Thymus (tissue), 11 donors: Measurements from ENCODE around the gene ATG7. TPM values are rescaled to one million over a fixed set of nuclear protein-coding genes. Genes with fewer than 3 reads are reported as not detected.
A peak's percentile ranks its signal among the peaks of the same experiment; 100 is the strongest.

Experiments
- DNase-seq, 9 donors: peaks; one replicate each; pipeline ENCODE4 v3.0.0-alpha.2; 2013; ENCODE audit warnings: low spot score in 9 of 9, low read depth in 6 of 9, missing footprints in 1 of 9
- H3K27ac ChIP-seq, 2 donors: one replicate each; pipeline ENCODE4 v1.5.1; 2013; ENCODE audit warnings: control low read depth in 1 of 2, low read depth in 1 of 2, low read length in 1 of 2, mild to moderate bottlenecking in 1 of 2, moderate library complexity in 1 of 2
- H3K27me3 ChIP-seq, 2 donors: one replicate each; pipeline ENCODE4 v1.5.1; 2013; ENCODE audit warnings: low read length in 1 of 2; ENCODE audit not compliant: control insufficient read depth in 2 of 2, insufficient read depth in 1 of 2
- H3K36me3 ChIP-seq, 2 donors: one replicate each; pipeline ENCODE4 v1.5.1; 2013; ENCODE audit warnings: low read length in 1 of 2, mild to moderate bottlenecking in 1 of 2, moderate library complexity in 1 of 2; ENCODE audit not compliant: control insufficient read depth in 2 of 2, insufficient read depth in 2 of 2
- H3K4me1 ChIP-seq, 2 donors: one replicate each; pipeline ENCODE4 v1.5.1; 2013; ENCODE audit warnings: low read length in 2 of 2; ENCODE audit not compliant: control insufficient read depth in 2 of 2, insufficient read depth in 2 of 2
- H3K4me3 ChIP-seq, 2 donors: one replicate each; pipeline ENCODE4 v1.5.1; 2013; ENCODE audit warnings: low read length in 2 of 2, control low read depth in 1 of 2, mild to moderate bottlenecking in 1 of 2
- H3K9me3 ChIP-seq, 2 donors: one replicate each; pipeline ENCODE4 v1.5.1; 2013; ENCODE audit warnings: low read length in 1 of 2, mild to moderate bottlenecking in 1 of 2; ENCODE audit not compliant: control insufficient read depth in 2 of 2, insufficient read depth in 1 of 2
- WGBS: extraction: QIAGEN DNeasy Blood & Tissue Kit; methylation state at CpG from one replicate; pipeline ENCODE4 v1.1.7; 2013; 5-methylcytosine and 5-hydroxymethylcytosine counted together
- polyA plus RNA-seq: library from polyadenylated mRNA; stranded (reverse); fragments of 200-250 nt; gene quantifications from one replicate; pipeline ENCODE4 v1.2.3, GENCODE V29; 2013
- total RNA-seq: library from RNA; stranded (reverse); fragments of 120-200 nt; gene quantifications from one replicate; pipeline ENCODE4 v1.2.4, GENCODE V29; 2013
- donor health status: healthy.

ATG7 gene
- total and polyA plus RNA-seq, 2 donors, result 9.0 to 21.7 TPM

DNA sequence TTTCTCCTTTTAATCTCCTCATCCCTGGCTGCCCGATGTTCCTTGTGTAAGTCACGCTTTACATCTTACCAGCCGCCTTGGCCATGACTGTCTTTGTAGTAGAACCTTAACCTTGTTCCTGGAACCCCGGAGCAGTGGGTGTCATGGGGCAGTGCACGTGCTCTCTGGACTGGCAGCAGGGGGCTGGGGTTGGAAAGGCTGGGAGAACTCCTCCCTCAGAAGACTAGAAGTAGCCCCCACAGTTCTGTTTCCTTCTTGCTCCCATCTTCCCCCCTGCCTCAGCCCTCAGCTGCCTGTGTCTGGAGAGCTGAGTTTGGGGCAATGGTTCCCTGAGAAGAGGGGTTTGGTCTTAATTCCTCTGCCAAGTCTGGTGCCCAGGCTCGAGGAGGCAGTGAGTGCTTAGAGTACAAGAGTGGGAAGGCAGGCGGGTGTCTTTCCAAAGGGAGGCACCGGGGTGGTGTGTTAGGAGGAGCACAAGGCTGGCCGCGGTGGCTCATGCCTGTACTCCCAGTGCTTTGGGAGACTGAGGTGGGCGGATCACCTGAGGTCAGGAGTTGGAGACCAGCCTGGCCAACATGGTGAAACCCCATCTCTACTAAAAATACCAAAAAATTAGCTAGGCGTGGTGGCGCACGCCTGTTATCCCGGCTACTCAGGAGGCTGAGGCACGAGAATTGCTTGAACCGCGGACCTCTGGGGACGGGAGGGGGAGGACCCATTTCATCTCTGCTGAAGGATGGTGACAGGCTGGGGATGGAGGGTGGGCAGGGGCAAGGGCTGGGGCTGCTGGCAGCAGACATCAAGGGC, 271.1 kb downstream of the ATG7 start:
- Histone ChIP-seq H3K4me1 (peaks cover 0 to 8% of the 10 kb centered on the region in 2 donors), H3K9me3 (no peaks in the 10 kb centered on the region), H3K4me3 (no peak overlapping the region), H3K27me3 (no peaks in the 10 kb centered on the region), H3K36me3 (no peaks in the 10 kb centered on the region), H3K27ac (no peak overlapping the region)
- WGBS, result 97% methylated on average over 19 of the region's 19 CpGs
- no peak for DNase-seq

DNA sequence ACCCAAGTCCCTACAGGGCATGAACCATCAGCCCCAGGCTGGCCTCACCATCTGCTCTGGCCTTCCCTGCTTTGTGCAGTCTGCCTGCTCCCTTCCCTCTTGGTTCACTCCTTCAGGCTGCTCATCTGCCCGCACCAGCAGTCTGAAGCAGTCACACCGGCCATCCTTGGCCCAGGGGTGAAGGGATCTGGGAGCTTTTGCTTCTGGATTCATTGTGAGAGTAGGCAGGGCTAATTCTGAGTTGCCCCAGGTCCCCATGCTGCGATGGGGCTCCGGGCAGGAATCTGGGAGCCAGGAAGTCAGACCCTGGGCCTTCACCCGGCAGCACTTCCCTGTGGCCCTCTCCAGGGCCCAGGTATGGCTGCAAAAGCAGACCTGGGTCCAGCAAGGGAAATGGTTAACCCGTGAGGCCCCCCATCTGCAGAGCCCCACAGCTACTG, 271.8 kb downstream of the ATG7 start:
- H3K27me3 ChIP-seq, result no peaks in the 10 kb centered on the region
- no peaks in the 10 kb centered on the region for H3K36me3 ChIP-seq
- H3K4me3 ChIP-seq, result no peak overlapping the region
- 92% methylated on average over 6 of the region's 6 CpGs for WGBS
- no peak overlapping the region for H3K27ac ChIP-seq
- peaks cover 0 to 8% of the 10 kb centered on the region in 2 donors for H3K4me1 ChIP-seq
- no peaks in the 10 kb centered on the region for H3K9me3 ChIP-seq
- no peak for DNase-seq

DNA sequence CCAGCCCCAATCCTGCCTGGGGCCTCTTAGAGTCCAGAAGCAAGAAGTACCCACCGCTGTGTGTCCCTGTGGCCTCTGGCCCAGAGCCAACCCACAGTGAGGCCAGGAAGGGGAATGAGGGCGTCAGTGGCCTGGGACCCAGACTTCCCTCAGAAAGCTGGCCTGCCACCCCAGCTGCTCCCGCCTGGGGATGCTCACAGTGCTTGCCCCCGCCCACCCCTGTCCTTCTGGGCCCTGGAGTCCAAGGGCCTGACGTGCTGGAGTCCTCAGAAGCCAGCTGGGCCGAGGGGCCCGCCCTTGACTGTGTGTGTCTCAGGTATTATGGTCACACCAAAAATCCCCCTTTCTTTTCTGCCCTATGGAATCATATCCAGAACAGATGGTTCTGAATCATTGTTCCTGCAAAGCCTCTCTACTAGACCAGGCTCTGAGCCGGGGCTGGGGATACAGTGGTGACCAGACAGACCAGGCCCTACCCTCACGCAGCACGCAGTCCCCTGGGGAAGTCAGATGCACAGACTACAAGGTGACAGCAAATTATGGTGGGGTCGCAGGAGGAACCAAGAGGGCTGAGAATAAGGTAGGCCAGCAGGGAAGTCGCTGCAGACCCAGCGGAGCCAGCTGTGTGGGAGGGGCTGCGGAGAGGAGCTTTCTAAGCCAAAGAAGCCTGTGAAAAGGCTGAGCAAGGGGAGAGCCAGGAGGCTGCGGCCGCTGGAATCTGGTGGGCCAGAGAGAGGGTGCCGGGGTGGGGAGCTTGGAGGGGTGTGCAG, 272.4 kb downstream of the ATG7 start:
- peak overlapping the region in 1 of 2 donors; percentile 43 for H3K27ac ChIP-seq
- WGBS, result 86% methylated on average over 17 of the region's 17 CpGs
- no peaks in the 10 kb centered on the region for H3K27me3 ChIP-seq

DNA sequence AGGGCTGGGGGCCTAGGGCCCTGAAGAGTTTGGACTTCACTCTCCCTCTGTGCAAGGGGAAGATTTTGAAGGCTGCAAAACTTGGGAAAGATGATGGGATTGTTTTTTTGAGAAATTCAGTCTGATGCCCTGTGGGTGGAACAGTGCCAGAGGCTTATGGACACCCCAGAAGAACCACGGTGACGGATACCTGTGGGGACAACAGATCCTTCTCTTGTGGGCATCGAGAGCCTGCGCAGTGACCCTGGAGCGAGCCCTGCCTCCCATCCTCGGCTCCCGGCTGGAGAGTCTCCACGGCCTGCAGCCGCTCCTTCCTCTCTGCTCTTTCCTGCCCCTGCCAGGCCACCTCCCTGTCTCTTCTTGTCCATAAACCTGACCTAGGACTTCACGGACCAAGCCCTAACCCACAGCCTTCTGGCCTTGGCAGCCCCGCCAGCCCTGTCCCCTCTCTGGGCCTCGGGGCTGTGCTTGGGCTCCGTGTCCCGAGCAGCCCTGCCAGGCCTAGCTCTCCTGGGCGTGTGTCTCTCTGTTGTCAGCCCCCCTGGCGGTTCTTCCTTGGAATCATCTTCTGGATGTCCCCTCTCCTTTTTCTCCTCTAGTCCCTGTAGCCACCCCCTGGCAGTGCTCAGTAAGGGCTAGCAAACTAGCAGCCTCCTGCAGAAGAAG, 273.1 kb downstream of the ATG7 start:
- Histone ChIP-seq H3K9me3 (no peaks in the 10 kb centered on the region), H3K36me3 (no peaks in the 10 kb centered on the region), H3K4me3 (no peak overlapping the region), H3K4me1 (peaks cover 0 to 8% of the 10 kb centered on the region in 2 donors), H3K27ac (peak overlapping the region in 1 of 2 donors; percentile 43), H3K27me3 (no peaks in the 10 kb centered on the region)
- DNase-seq, result no peak
- 96% methylated on average over 16 of the region's 16 CpGs for WGBS

More for the DNA sequence above, 272.4 kb downstream of the ATG7 start:
- Histone ChIP-seq H3K4me1 (peaks cover 0 to 8% of the 10 kb centered on the region in 2 donors), H3K36me3 (no peaks in the 10 kb centered on the region), H3K4me3 (no peak overlapping the region), H3K9me3 (no peaks in the 10 kb centered on the region)
- no peak for DNase-seq

DNA sequence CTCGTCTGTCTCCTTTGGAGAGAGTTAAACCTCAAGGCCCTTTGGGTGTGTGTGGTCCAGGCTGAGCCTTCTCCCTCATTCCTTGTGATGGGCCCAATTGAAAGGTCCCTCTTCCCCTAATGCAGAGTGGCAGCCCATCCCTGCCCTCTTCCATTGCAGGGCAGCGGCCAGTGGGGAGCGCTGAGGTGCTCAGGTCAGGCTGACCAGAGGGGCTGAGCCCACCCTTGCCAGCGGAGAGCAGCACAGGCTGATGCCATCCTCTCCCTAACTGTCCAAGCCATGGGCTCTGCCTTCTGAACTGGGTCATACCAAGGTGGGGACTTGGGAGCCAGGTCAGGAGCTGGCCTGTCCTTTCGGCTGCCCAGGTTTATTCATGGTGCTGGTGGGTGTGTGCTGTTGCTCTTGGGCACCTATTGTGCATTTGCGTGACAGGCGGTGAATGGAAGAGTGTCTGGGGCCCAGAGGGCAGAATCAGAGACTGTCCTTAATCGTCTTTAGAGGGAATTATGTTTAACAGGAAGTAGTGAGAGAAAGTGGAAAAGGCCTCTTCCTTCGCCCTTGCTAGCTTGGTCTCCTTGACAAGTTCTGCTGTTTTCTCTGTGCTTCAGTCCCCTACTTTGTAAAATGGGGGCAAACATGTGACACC, 274.6 kb downstream of the ATG7 start:
- peaks cover 0 to 8% of the 10 kb centered on the region in 2 donors for H3K4me1 ChIP-seq
- WGBS, result 97% methylated on average over 9 of the region's 9 CpGs
- no peak for DNase-seq
- H3K36me3 ChIP-seq, result no peaks in the 10 kb centered on the region
- H3K27ac ChIP-seq, result no peak overlapping the region
- no peak overlapping the region for H3K4me3 ChIP-seq
- H3K9me3 ChIP-seq, result no peaks in the 10 kb centered on the region
- H3K27me3 ChIP-seq, result no peaks in the 10 kb centered on the region

DNA sequence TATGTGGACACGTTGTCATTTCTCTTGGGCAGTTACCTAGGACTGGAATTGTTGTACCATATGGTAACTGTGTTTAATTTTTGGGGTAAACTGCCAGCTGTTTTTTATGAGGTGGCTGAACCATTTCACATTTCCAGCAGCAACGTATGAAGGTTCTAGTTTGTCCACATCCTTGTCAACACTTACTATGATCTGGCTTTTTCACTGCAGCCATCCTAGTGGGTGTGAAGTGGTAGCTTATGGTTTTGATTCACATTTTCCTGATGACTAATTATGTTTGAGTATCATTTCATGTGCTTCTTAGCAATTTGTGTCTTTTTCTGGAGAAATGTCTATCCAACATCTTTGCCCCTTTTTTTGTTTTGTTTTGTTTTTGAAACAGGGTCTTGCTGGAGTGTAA, 275.3 kb downstream of the ATG7 start:
- H3K4me1 ChIP-seq, result peaks cover 0 to 8% of the 10 kb centered on the region in 2 donors

DNA sequence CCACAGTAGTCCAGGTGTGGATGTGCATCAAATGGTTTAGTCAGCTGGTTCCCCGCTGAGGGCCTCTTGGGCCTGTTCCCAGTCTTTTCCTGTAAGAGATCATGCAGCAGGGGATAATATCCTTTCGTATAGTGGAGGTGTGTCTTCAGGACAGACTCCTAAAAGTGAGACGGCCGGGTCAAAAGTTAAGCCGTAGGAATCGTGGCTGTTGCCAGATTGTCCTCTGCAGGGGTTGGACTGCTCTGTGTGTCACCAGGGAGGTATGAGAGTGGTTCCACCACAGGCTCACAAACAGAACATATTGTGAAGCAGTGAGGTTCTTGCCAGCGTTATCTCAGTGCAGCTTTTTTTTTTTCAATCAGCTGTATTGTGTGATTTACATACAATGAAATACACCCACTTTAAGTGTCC, 276.5 kb downstream of the ATG7 start:
- H3K27ac ChIP-seq, result peak overlapping the region in 1 of 2 donors; percentile 65
- peaks cover under 1 to 9% of the 10 kb centered on the region in 2 donors for H3K36me3 ChIP-seq
- DNase-seq, result no peak
- H3K4me3 ChIP-seq, result no peak overlapping the region
- H3K4me1 ChIP-seq, result peaks cover 0 to 8% of the 10 kb centered on the region in 2 donors
- WGBS, result 83% methylated on average over 7 of the region's 7 CpGs
- H3K27me3 ChIP-seq, result no peaks in the 10 kb centered on the region
- no peaks in the 10 kb centered on the region for H3K9me3 ChIP-seq

More for the DNA sequence above, 275.3 kb downstream of the ATG7 start:
- 97% methylated on average over 2 of the region's 2 CpGs for WGBS
- Histone ChIP-seq H3K4me3 (no peak overlapping the region), H3K36me3 (no peaks in the 10 kb centered on the region), H3K27ac (no peak overlapping the region), H3K27me3 (no peaks in the 10 kb centered on the region), H3K9me3 (no peaks in the 10 kb centered on the region)
- DNase-seq, result no peak

DNA sequence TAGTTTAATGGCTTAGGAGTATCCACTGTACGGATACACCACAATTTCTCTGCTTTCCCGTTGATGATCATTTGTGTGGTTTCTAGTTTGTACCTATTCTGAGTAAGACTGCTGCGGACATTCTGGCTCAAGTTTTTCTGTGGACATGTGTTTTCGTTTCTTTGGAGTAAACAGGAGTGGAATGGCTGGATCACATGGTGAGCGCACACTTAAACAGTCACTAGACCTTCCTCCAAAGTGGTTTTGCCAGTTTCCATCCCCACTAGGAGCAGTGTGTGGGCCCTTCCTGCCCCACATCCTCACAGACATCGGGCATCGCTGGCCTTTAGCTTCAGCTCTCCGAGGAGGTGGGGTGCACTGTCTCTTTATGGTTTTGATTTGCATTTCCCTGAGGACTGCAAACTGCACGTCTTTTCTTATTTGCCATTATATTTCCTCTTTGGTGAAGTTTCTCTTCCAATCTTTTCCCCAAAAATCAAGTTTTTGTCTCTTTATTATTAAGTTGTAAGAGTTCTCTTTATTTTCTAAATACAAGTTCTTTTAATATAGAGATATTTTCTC, 277.5 kb downstream of the ATG7 start:
- Histone ChIP-seq H3K4me1 (peaks cover 0 to 4% of the 10 kb centered on the region in 2 donors), H3K4me3 (no peak overlapping the region), H3K27ac (peak overlapping the region in 1 of 2 donors; percentile 36), H3K36me3 (peaks cover 10 to 12% of the 10 kb centered on the region in 2 donors), H3K9me3 (no peaks in the 10 kb centered on the region), H3K27me3 (no peaks in the 10 kb centered on the region)
- DNase-seq, result no peak
- 93% methylated on average over 9 of the region's 9 CpGs for WGBS
